HepG2 (cell line): ENCODE data around the gene IL4I1. TPM values are rescaled to one million over a fixed set of nuclear protein-coding genes. Genes with fewer than 3 reads are reported as not detected.
A peak's percentile ranks its signal among the peaks of the same experiment; 100 is the strongest.

Experiments used
- CREBL2 ChIP-seq: sonication (generic); formaldehyde crosslinking; IDR thresholded peaks from 2 replicates; pipeline ENCODE4 v1.8.1; 2023; ENCODE audit warnings: missing genetic modification reagents, mild to moderate bottlenecking, borderline replicate concordance
- DMTF1 ChIP-seq: sonication (generic); formaldehyde crosslinking; IDR thresholded peaks from 2 replicates; pipeline ENCODE4 v1.4.0; 2020; ENCODE audit warnings: mild to moderate bottlenecking, missing genetic modification reagents
- HIVEP1 ChIP-seq: sonication (generic); formaldehyde crosslinking; IDR thresholded peaks from 2 replicates; pipeline ENCODE4 v1.4.0; 2020; ENCODE audit warnings: mild to moderate bottlenecking, missing genetic modification reagents
- JUNB ChIP-seq: sonication (generic); formaldehyde crosslinking; IDR thresholded peaks from 2 replicates; pipeline ENCODE4 v1.8.0; 2022; ENCODE audit warnings: missing genetic modification reagents, mild to moderate bottlenecking, borderline replicate concordance
- JUND ChIP-seq: sonication (generic); formaldehyde crosslinking; IDR thresholded peaks from 2 replicates; pipeline ENCODE4 v1.8.0; 2022; ENCODE audit warnings: mild to moderate bottlenecking, missing genetic modification reagents
- KDM5B ChIP-seq: sonication (generic); formaldehyde crosslinking; IDR thresholded peaks from 2 replicates; pipeline ENCODE4 v1.4.0; 2020; ENCODE audit warnings: missing genetic modification reagents, mild to moderate bottlenecking, borderline replicate concordance
- KMT2A ChIP-seq: sonication (generic); formaldehyde crosslinking; IDR thresholded peaks from 2 replicates; pipeline ENCODE4 v1.4.0; 2020; ENCODE audit warnings: missing genetic modification reagents
- MZF1 ChIP-seq: sonication (generic); formaldehyde crosslinking; IDR thresholded peaks from 2 replicates; pipeline ENCODE4 v1.8.1; 2023; ENCODE audit warnings: mild to moderate bottlenecking, missing genetic modification reagents, borderline replicate concordance
- PRDM15 ChIP-seq: sonication (generic); formaldehyde crosslinking; IDR thresholded peaks from 2 replicates; pipeline ENCODE4 v1.4.0; 2020; ENCODE audit warnings: missing genetic modification reagents
- SRSF4 ChIP-seq: fragments of 200-400 bp; formaldehyde crosslinking; IDR thresholded peaks from one replicate; pipeline ENCODE4 v1.6.1; 2018; ENCODE audit warnings: mild to moderate bottlenecking, low read depth, low read length, moderate library complexity; ENCODE audit not compliant: poor library complexity, severe bottlenecking
- TAF15 ChIP-seq: fragments of 200-400 bp; formaldehyde crosslinking; IDR thresholded peaks from one replicate; pipeline ENCODE4 v1.6.1; 2018; ENCODE audit warnings: mild to moderate bottlenecking, low read depth, low read length; ENCODE audit not compliant: poor library complexity, severe bottlenecking
- TCF7 ChIP-seq: sonication (generic); IDR thresholded peaks from 2 replicates; pipeline ENCODE4 v1.6.1; 2016; ENCODE audit warnings: antibody characterized with exemption, low read depth
- TCF7L2 ChIP-seq: IDR thresholded peaks from 2 replicates; pipeline ENCODE4 v1.6.1; 2011; ENCODE audit warnings: mild to moderate bottlenecking, low read depth, low read length, moderate library complexity
- ZBTB21 ChIP-seq: sonication (generic); formaldehyde crosslinking; IDR thresholded peaks from 2 replicates; pipeline ENCODE4 v1.4.0; 2020; ENCODE audit warnings: missing genetic modification reagents
- ZBTB33 ChIP-seq: sonication (generic); formaldehyde crosslinking; IDR thresholded peaks from 2 replicates; pipeline ENCODE4 v1.4.0; 2020; ENCODE audit warnings: missing genetic modification reagents
- ZNF101 ChIP-seq: sonication (generic); formaldehyde crosslinking; IDR thresholded peaks from 2 replicates; pipeline ENCODE4 v1.4.0; 2020; ENCODE audit warnings: mild to moderate bottlenecking, low read depth, missing genetic modification reagents, borderline replicate concordance
- ZNF33B ChIP-seq: sonication (generic); formaldehyde crosslinking; IDR thresholded peaks from 2 replicates; pipeline ENCODE4 v1.5.1; 2020; ENCODE audit warnings: mild to moderate bottlenecking, missing genetic modification reagents
- ZNF44 ChIP-seq: sonication (generic); formaldehyde crosslinking; IDR thresholded peaks from 2 replicates; pipeline ENCODE4 v1.5.1; 2020; ENCODE audit warnings: mild to moderate bottlenecking, missing genetic modification reagents
- ZNF552 ChIP-seq: sonication (generic); formaldehyde crosslinking; IDR thresholded peaks from 2 replicates; pipeline ENCODE4 v1.9.0; 2022; ENCODE audit warnings: missing genetic modification reagents, mild to moderate bottlenecking, borderline replicate concordance
- ZNF563 ChIP-seq: sonication (generic); formaldehyde crosslinking; IDR thresholded peaks from 2 replicates; pipeline ENCODE4 v1.8.0; 2022; ENCODE audit warnings: mild to moderate bottlenecking, moderate library complexity, missing genetic modification reagents
- ZNF7 ChIP-seq: IDR thresholded peaks from 2 replicates; pipeline ENCODE4 v1.6.1; 2016; ENCODE audit warnings: missing biosample characterization, missing genetic modification reagents
- polyA plus RNA-seq, 8 experiments: library from polyadenylated mRNA; depleted of rRNA in 3 of 8; stranded (reverse) in 7 of 8; unstranded in 1 of 8; fragments of >200 nt; fragmentation: Illumina TruSeq in 4 of 8; extraction: Trizol in 4 of 8; gene quantifications; 2 replicates each; pipeline versions ENCODE4 v1.2.1 to v1.2.3, GENCODE V29; 2011 to 2016; ENCODE audit warnings: low read depth in 4 of 8, missing spikeins in 1 of 8, mixed read lengths in 1 of 8; ENCODE audit not compliant: insufficient read depth in 1 of 8
- total RNA-seq, 5 experiments: library from RNA; depleted of rRNA; stranded (reverse); fragments of >200 nt; fragmentation: Illumina TruSeq; extraction: Trizol; gene quantifications; 2 replicates each; pipeline ENCODE4 v1.2.3, GENCODE V29; 2016; ENCODE audit warnings: low read depth in 1 of 5

IL4I1 gene
- total and polyA plus RNA-seq, 2 of the 13 experiments (the other 11 are each of a cell fraction or from before 2014, with no cell fraction given): not detected

GRCh38 chr19:49850487-49851342 is 46.0 kb downstream of the IL4I1 start, which contains the start of gene PTOV1 (continued):
- TF ChIP-seq ZNF101 (no peak), ZNF44 (CRISPR knock-in tag) (no peak), KMT2A (CRISPR knock-in tag) (0 out of 2 replicates have a peak, but pooled peaks have one; percentile 13), JUND (no peak), ZNF33B (CRISPR knock-in tag) (peak; percentile 63; the same call in 1 of the 2 replicates), TCF7 (no peak), SRSF4 (no peak), MZF1 (CRISPR knock-in tag) (no peak), TCF7L2 (no peak), PRDM15 (CRISPR knock-in tag) (0 out of 2 replicates have a peak, but pooled peaks have one; percentile 41), TAF15 (no peak), DMTF1 (CRISPR knock-in tag) (no peak), KDM5B (no peak; the same call in 1 of the 2 replicates), ZBTB21 (CRISPR knock-in tag) (no peak), HIVEP1 (CRISPR knock-in tag) (no peak), ZNF7 (CRISPR knock-in tag) (no peak), JUNB (CRISPR knock-in tag) (no peak), ZNF563 (CRISPR knock-in tag) (no peak), ZBTB33 (CRISPR knock-in tag) (no peak), ZNF552 (no peak), CREBL2 (peak; percentile 85; the same call in 1 of the 2 replicates)
